H1 (cell line): ENCODE data around the gene RPGR. TPM values are rescaled to one million over a fixed set of nuclear protein-coding genes. Genes with fewer than 3 reads are reported as not detected.

Experiments
- CTCF ChIA-PET: fragments of 300-600 bp; sonication (Branson Sonifier 250); formaldehyde crosslinking; loops from one replicate; lab custom pipeline; 2021; ENCODE audit not compliant: partially characterized antibody; lab: Charles Lee
- POLR2A ChIA-PET: fragments of 300-600 bp; sonication (Branson Sonifier 250); formaldehyde crosslinking; loops from one replicate; lab custom pipeline; 2021; ENCODE audit warnings: inconsistent platforms; ENCODE audit not compliant: partially characterized antibody; lab: Charles Lee
- DNase-seq, 2 experiments: peaks; one replicate each; pipeline versions ENCODE4 v3.0.0 to v3.0.0-alpha.2; 2010 to 2022; ENCODE audit warnings: low spot score in 2 of 2, low read depth in 1 of 2, mixed read lengths in 1 of 2
- FAIRE-seq: peaks from 2 replicates; lab custom pipeline; 2011; peaks lifted over from hg19 to GRCh38; lab: Jason Lieb, UNC
- H2AFZ ChIP-seq: 2 replicates; pipeline ENCODE4 v1.8.1; 2012; ENCODE audit warnings: low read length, inconsistent platforms
- H2AK5ac ChIP-seq: 2 replicates; pipeline ENCODE4 v1.6.1; 2013; ENCODE audit warnings: low read depth, low read length
- H2BK120ac ChIP-seq: replicated peaks from 2 replicates; pipeline ENCODE3; 2013; ENCODE audit warnings: low read depth, low read length, inconsistent platforms
- H2BK12ac ChIP-seq: 2 replicates; pipeline ENCODE4 v1.6.1; 2013; ENCODE audit warnings: low read depth, low read length
- H2BK15ac ChIP-seq: 2 replicates; pipeline ENCODE4 v1.6.1; 2013; ENCODE audit warnings: low read length
- H2BK20ac ChIP-seq: 2 replicates; pipeline ENCODE4 v1.6.1; 2013; ENCODE audit warnings: low read length
- H2BK5ac ChIP-seq: 2 replicates; pipeline ENCODE4 v1.6.1; 2013; ENCODE audit warnings: low read depth, low read length
- H3K14ac ChIP-seq: 2 replicates; pipeline ENCODE4 v1.6.1; 2013; ENCODE audit warnings: inconsistent platforms; ENCODE audit not compliant: insufficient read length
- H3K18ac ChIP-seq: 2 replicates; pipeline ENCODE4 v1.6.1; 2013; ENCODE audit warnings: low read length; ENCODE audit errors: extremely low read depth
- H3K23ac ChIP-seq: 2 replicates; pipeline ENCODE4 v1.6.1; 2013; ENCODE audit warnings: inconsistent platforms; ENCODE audit not compliant: insufficient read length
- H3K23me2 ChIP-seq: 2 replicates; pipeline ENCODE4 v1.6.1; 2013; ENCODE audit warnings: low read depth, low read length
- H3K27ac ChIP-seq: 2 replicates; pipeline ENCODE4 v1.6.1; 2011; ENCODE audit warnings: low read depth, low read length, inconsistent platforms
- H3K27me3 ChIP-seq, 4 experiments: replicated peaks in 1 of 4; 1 replicate in 1 of 4; 2 replicates in 3 of 4; pipeline versions ENCODE4 v1.6.1 to v1.8.1; 2011 to 2013; ENCODE audit warnings: low read length in 3 of 4, mild to moderate bottlenecking in 3 of 4, inconsistent platforms in 2 of 4, mixed read lengths in 2 of 4, moderate library complexity in 1 of 4; ENCODE audit not compliant: control insufficient read depth in 3 of 4, insufficient read depth in 3 of 4; ENCODE audit errors: extremely low read depth in 1 of 4
- H3K36me3 ChIP-seq, 4 experiments: 2 replicates each; pipeline versions ENCODE4 v1.6.1 to v1.8.1; 2011 to 2013; ENCODE audit warnings: mild to moderate bottlenecking in 4 of 4, low read length in 3 of 4, moderate library complexity in 2 of 4, control low read depth in 1 of 4, inconsistent platforms in 1 of 4; ENCODE audit not compliant: insufficient read depth in 4 of 4, control insufficient read depth in 2 of 4
- H3K4ac ChIP-seq: replicated peaks from 2 replicates; pipeline ENCODE3; 2013; ENCODE audit warnings: low read length, low read depth, mixed read lengths, inconsistent platforms; ENCODE audit not compliant: insufficient read length
- H3K4me1 ChIP-seq, 4 experiments: replicated peaks in 1 of 4; 1 replicate in 1 of 4; 2 replicates in 3 of 4; pipeline versions ENCODE4 v1.6.1 to v1.8.1; 2011 to 2013; ENCODE audit warnings: low read length in 3 of 4, inconsistent platforms in 2 of 4, mixed read lengths in 1 of 4; ENCODE audit not compliant: insufficient read depth in 4 of 4, control insufficient read depth in 3 of 4
- H3K4me2 ChIP-seq, 2 experiments: 2 replicates each; pipeline versions ENCODE4 v1.6.1 to v1.8.1; 2011 to 2013; ENCODE audit warnings: low read depth in 2 of 2, low read length in 2 of 2, control low read depth in 1 of 2, inconsistent platforms in 1 of 2, mild to moderate bottlenecking in 1 of 2; ENCODE audit not compliant: insufficient read depth in 1 of 2
- H3K4me3 ChIP-seq, 4 experiments: fragments of 200-600, 300-600 bp in 1 of 4; sonication (generic), shearing (Covaris generic), sonication (Bioruptor Twin) in 1 of 4; 2 replicates each; pipeline versions ENCODE4 v1.5.1 to v1.8.1; 2011 to 2016; ENCODE audit warnings: low read length in 4 of 4, low read depth in 3 of 4, control low read depth in 2 of 4, inconsistent platforms in 2 of 4, mild to moderate bottlenecking in 2 of 4, mixed read lengths in 1 of 4, moderate library complexity in 1 of 4; ENCODE audit not compliant: insufficient read depth in 2 of 4; ENCODE audit errors: extremely low read depth in 1 of 4
- H3K56ac ChIP-seq: replicated peaks from 2 replicates; pipeline ENCODE3; 2013; ENCODE audit warnings: low read depth, mild to moderate bottlenecking, mixed read lengths, low read length, inconsistent platforms; ENCODE audit not compliant: insufficient read length
- H3K79me1 ChIP-seq: 2 replicates; pipeline ENCODE4 v1.6.1; 2013; ENCODE audit warnings: low read depth, low read length, control low read depth
- H3K79me2 ChIP-seq, 2 experiments: 2 replicates each; pipeline versions ENCODE4 v1.6.1 to v1.8.1; 2012 to 2013; ENCODE audit warnings: low read length in 2 of 2, mild to moderate bottlenecking in 2 of 2, inconsistent platforms in 1 of 2; ENCODE audit not compliant: insufficient read depth in 2 of 2, control insufficient read depth in 1 of 2
- H3K9ac ChIP-seq, 4 experiments: replicated peaks in 1 of 4; 1 replicate in 1 of 4; 2 replicates in 3 of 4; pipeline versions ENCODE4 v1.6.1 to v1.8.1; 2011 to 2013; ENCODE audit warnings: low read depth in 3 of 4, low read length in 3 of 4, control low read depth in 2 of 4, mild to moderate bottlenecking in 2 of 4, moderate library complexity in 2 of 4, inconsistent platforms in 1 of 4; ENCODE audit errors: extremely low read depth in 1 of 4
- H3K9me3 ChIP-seq, 2 experiments: 2 replicates each; pipeline versions ENCODE4 v1.6.1 to v1.8.1; 2012 to 2013; ENCODE audit warnings: mild to moderate bottlenecking in 2 of 2, moderate library complexity in 2 of 2, control low read depth in 1 of 2, inconsistent platforms in 1 of 2, low read depth in 1 of 2, low read length in 1 of 2, mixed read lengths in 1 of 2; ENCODE audit not compliant: insufficient read depth in 2 of 2
- H4K20me1 ChIP-seq, 2 experiments: replicated peaks in 1 of 2; 2 replicates each; pipeline versions ENCODE3 to v1.8.1; 2011 to 2013; ENCODE audit warnings: inconsistent platforms in 2 of 2, low read length in 2 of 2, mild to moderate bottlenecking in 1 of 2; ENCODE audit not compliant: insufficient read depth in 2 of 2, control insufficient read depth in 1 of 2
- H4K5ac ChIP-seq: 2 replicates; pipeline ENCODE4 v1.6.1; 2013; ENCODE audit warnings: low read length, low read depth, mixed read lengths, inconsistent platforms; ENCODE audit not compliant: insufficient read length
- H4K8ac ChIP-seq: 2 replicates; pipeline ENCODE4 v1.8.0; 2013; ENCODE audit warnings: mild to moderate bottlenecking, moderate library complexity, low read length, inconsistent platforms; ENCODE audit not compliant: insufficient read depth; ENCODE audit errors: extremely low read depth
- H4K91ac ChIP-seq: replicated peaks from 2 replicates; pipeline ENCODE3; 2013; ENCODE audit warnings: low read length, mixed read lengths, inconsistent platforms; ENCODE audit not compliant: insufficient read length
- CHD1 ChIP-seq: IDR thresholded peaks from 2 replicates; pipeline ENCODE4 v1.6.1; 2012; ENCODE audit warnings: low read depth, low read length, improper control_type of control experiment
- EP300 ChIP-seq, 2 experiments: IDR thresholded peaks; 1 replicate in 1 of 2; 2 replicates in 1 of 2; pipeline ENCODE4 v1.6.1; 2011 to 2012; ENCODE audit warnings: low read depth in 2 of 2, low read length in 2 of 2, mild to moderate bottlenecking in 2 of 2, borderline replicate concordance in 1 of 2, inconsistent platforms in 1 of 2, moderate library complexity in 1 of 2
- FOSL1 ChIP-seq: IDR thresholded peaks from 2 replicates; pipeline ENCODE4 v1.6.1; 2011; ENCODE audit warnings: mild to moderate bottlenecking, low read depth, low read length, moderate library complexity; ENCODE audit not compliant: insufficient read depth
- RNF2 ChIP-seq: fragments of 200-900, 300-1000 bp; sonication (generic); IDR thresholded peaks from 2 replicates; pipeline ENCODE4 v1.7.1; 2016; ENCODE audit warnings: borderline replicate concordance, low read depth, mild to moderate bottlenecking, antibody characterized with exemption, low read length; ENCODE audit not compliant: poor library complexity, severe bottlenecking; ENCODE audit errors: missing control alignments
- RXRA ChIP-seq: IDR thresholded peaks from 2 replicates; pipeline ENCODE4 v1.6.1; 2011; ENCODE audit warnings: low read depth, mild to moderate bottlenecking, low read length, moderate library complexity; ENCODE audit not compliant: insufficient read depth
- SIN3A ChIP-seq, 2 experiments: IDR thresholded peaks in 1 of 2; conservative IDR thresholded peaks in 1 of 2; 2 replicates each; pipeline ENCODE4 v1.6.1; 2011 to 2012; ENCODE audit warnings: low read length in 2 of 2, improper control_type of control experiment in 1 of 2, low read depth in 1 of 2, mild to moderate bottlenecking in 1 of 2
- SP2 ChIP-seq: IDR thresholded peaks from 2 replicates; pipeline ENCODE4 v1.6.1; 2012; ENCODE audit warnings: mild to moderate bottlenecking, low read length, inconsistent platforms
- SP4 ChIP-seq: IDR thresholded peaks from 2 replicates; pipeline ENCODE4 v1.6.1; 2012; ENCODE audit warnings: low read length, inconsistent platforms
- SUZ12 ChIP-seq: fragments of 200-600 bp; sonication (generic); IDR thresholded peaks from 2 replicates; pipeline ENCODE4 v1.6.1; 2012; ENCODE audit warnings: mild to moderate bottlenecking, inconsistent platforms, low read length, moderate library complexity, mixed read lengths
- USF2 ChIP-seq: IDR thresholded peaks from 2 replicates; pipeline ENCODE4 v1.6.1; 2011; ENCODE audit warnings: low read length, improper control_type of control experiment
- YY1 ChIP-seq: IDR thresholded peaks from 2 replicates; pipeline ENCODE4 v1.6.1; 2011; ENCODE audit warnings: low read depth, mild to moderate bottlenecking, low read length
- WGBS, 2 experiments: shearing (Covaris generic) in 1 of 2; methylation state at CpG; one replicate each; pipeline versions ENCODE4 v1.1.6 to v1.1.7; 2013 to 2015; ENCODE audit warnings: low lambda C conversion rate in 2 of 2, mixed read lengths in 2 of 2, inconsistent platforms in 1 of 2, low coverage in 1 of 2, missing lambda C conversion rate in 1 of 2; ENCODE audit not compliant: insufficient replicate concordance in 2 of 2, insufficient coverage in 1 of 2, insufficient read length in 1 of 2; ENCODE audit errors: extremely low coverage in 1 of 2, missing lambda C conversion rate in 1 of 2; 5-methylcytosine and 5-hydroxymethylcytosine counted together
- polyA plus RNA-seq, 7 experiments: library from polyadenylated mRNA; depleted of rRNA in 3 of 7; stranded (reverse) in 5 of 7; unstranded in 2 of 7; fragments of >200 nt in 5 of 7; fragments of 200-250 nt in 2 of 7; gene quantifications; 1 replicate in 5 of 7; 2 replicates in 1 of 7; 4 replicates in 1 of 7; pipeline versions ENCODE4 v1.2.1 to v1.2.3, GENCODE V29; 2011 to 2013; ENCODE audit warnings: missing spikeins in 2 of 7, mixed read lengths in 2 of 7
- total RNA-seq: library from RNA; stranded (reverse); fragmentation: NEBNext Ultra II Directional; extraction: Animal tissue kit (Norgen Biotek cat#: 25700); gene quantifications from 2 replicates; pipeline ENCODE4 v1.2.1, GENCODE V29; 2021

RPGR gene
- total and polyA plus RNA-seq, 2 of the 8 experiments (the other 6 are each of a cell fraction or from before 2014, with no cell fraction given), result 1.6 to 10.0 TPM

DNA sequence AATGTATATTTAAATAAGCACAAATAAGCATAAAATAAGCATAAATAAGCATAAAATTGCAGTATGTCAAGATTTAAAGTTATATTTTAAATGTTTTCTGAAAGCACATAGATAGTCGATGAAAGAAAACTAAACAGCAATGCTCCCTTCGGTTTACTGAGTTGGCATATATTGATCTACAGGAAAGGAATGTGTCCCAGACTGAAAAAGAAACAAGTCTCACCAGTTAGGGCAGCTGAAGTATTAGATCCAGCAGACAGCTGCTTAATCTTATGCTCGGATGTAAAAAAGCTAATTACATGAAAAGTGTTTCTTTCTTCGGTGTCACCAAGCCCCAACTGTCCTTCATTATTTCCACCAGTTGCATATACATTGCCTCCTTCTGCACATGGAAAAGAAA is 8.7 kb downstream of the RPGR start:
- no peak for FAIRE-seq
- Histone ChIP-seq H4K8ac (no peak overlapping the region), H3K36me3 (peaks cover 0 to 3% (median 0%) of the 10 kb centered on the region in 4 experiments; a peak in 2 of 8 replicates), H2BK15ac (no peak overlapping the region), H3K56ac (no peak overlapping the region), H3K9ac (no peak overlapping the region), H2BK5ac (no peak overlapping the region), H3K9me3 (no peaks in the 10 kb centered on the region), H3K79me2 (no peaks in the 10 kb centered on the region; a peak in 1 of 4 replicates), H3K4me3 (no peak overlapping the region), H4K5ac (no peak overlapping the region), H3K4ac (no peak overlapping the region), H4K20me1 (no peaks in the 10 kb centered on the region), H2BK12ac (no peak overlapping the region), H3K23me2 (no peaks in the 10 kb centered on the region), H2BK20ac (no peak overlapping the region), H2AFZ (no peak overlapping the region), H4K91ac (no peak overlapping the region), H3K14ac (no peak overlapping the region), H3K4me1 (no peaks in the 10 kb centered on the region; a peak in 1 of 7 replicates), H3K4me2 (no peak overlapping the region), H3K79me1 (no peaks in the 10 kb centered on the region), H2AK5ac (no peak overlapping the region), H3K23ac (no peak overlapping the region), H3K18ac (no peak overlapping the region), H3K27ac (no peak overlapping the region), H3K27me3 (no peaks in the 10 kb centered on the region), H2BK120ac (no peak overlapping the region)
- no peak for DNase-seq
- ChIA-PET POLR2A (no interaction called here), CTCF (no interaction called here)
- TF ChIP-seq RXRA (no peak), SUZ12 (no peak), EP300 (IDR thresholded peaks at IDR 0.05; ENCODE audit: borderline replicate concordance in 1 of 2, low read depth in 2 of 2, low read length in 2 of 2) (no peak), RNF2 (no peak), SP4 (no peak), SIN3A (conservative IDR thresholded peaks at IDR 0.05 in 1 of 2, IDR thresholded peaks at IDR 0.05 in 1 of 2; ENCODE audit: low read depth in 1 of 2, low read length in 2 of 2) (no peak), CHD1 (no peak), YY1 (no peak), USF2 (no peak), FOSL1 (no peak), SP2 (no peak)
- WGBS, 2 experiments, result 86% methylated on average over 4 of the region's 4 CpGs; no CpG with 5 or more reads in 1 of the 2 experiments
